Lower lobe of right lung (tissue), 2 donors: ENCODE measurements around the gene PRDM15. TPM values are rescaled to one million over a fixed set of nuclear protein-coding genes. Genes with fewer than 3 reads are reported as not detected.

Source experiments
- ATAC-seq, 2 donors: fragments of 200-7000 bp; cut with Tn5 transposase; one replicate each; pipeline ENCODE4 v1.9.1; 2020 to 2022; ENCODE audit warnings: mild to moderate bottlenecking in 2 of 2, moderate library complexity in 2 of 2
- DNase-seq: peaks from one replicate; pipeline ENCODE4 v3.0.0-alpha.2; 2020
- H3K27ac ChIP-seq: fragments of 200-600 bp; one replicate; pipeline ENCODE4 v1.8.0; 2022
- H3K27me3 ChIP-seq: fragments of 200-600 bp; one replicate; pipeline ENCODE4 v1.8.0; 2022; ENCODE audit warnings: low read depth
- H3K36me3 ChIP-seq: fragments of 200-600 bp; one replicate; pipeline ENCODE4 v1.8.0; 2022; ENCODE audit warnings: mild to moderate bottlenecking
- H3K4me1 ChIP-seq: fragments of 200-600 bp; one replicate; pipeline ENCODE4 v1.8.0; 2022
- H3K4me3 ChIP-seq: fragments of 200-600 bp; one replicate; pipeline ENCODE4 v1.8.0; 2022; ENCODE audit warnings: mild to moderate bottlenecking
- H3K9me3 ChIP-seq: fragments of 200-600 bp; one replicate; pipeline ENCODE4 v1.8.0; 2022
- intact Hi-C: fragments of 100-400 bp; cut with DNase I; formaldehyde crosslinking; loops from one replicate; pipeline ENCODE4 v1.11.0; 2022
- total RNA-seq: library from RNA; stranded (reverse); fragmentation: NEBNext Ultra II Directional; extraction: Animal tissue kit (Norgen Biotek cat#: 25700); gene quantifications from one replicate; pipeline ENCODE4 v1.2.1, GENCODE V29; 2021
- TF ChIP-seq, protein P1 (sequence below): fragments of 200-600 bp; IDR thresholded peaks from one replicate; pipeline ENCODE4 v1.8.0; 2022; ENCODE audit warnings: antibody characterized with exemption, mild to moderate bottlenecking
- donor health status: DM: no; HTN: yes; CAD: no; lungs with severe emphysema.

Gene PRDM15
- total RNA-seq, 1 donor from 2014 or later = 6.6 TPM

- intact Hi-C loops = no loop called here
- DNase-seq = no peak
- ATAC-seq = no peak
- Histone ChIP-seq H3K4me1 (no peaks in the 10 kb centered on the region), H3K27me3 (no peaks in the 10 kb centered on the region), H3K36me3 (peaks cover 13% of the 10 kb centered on the region), H3K9me3 (no peaks in the 10 kb centered on the region), H3K27ac (no peak overlapping the region), H3K4me3 (no peak overlapping the region)
- TF ChIP-seq, protein P1, sequence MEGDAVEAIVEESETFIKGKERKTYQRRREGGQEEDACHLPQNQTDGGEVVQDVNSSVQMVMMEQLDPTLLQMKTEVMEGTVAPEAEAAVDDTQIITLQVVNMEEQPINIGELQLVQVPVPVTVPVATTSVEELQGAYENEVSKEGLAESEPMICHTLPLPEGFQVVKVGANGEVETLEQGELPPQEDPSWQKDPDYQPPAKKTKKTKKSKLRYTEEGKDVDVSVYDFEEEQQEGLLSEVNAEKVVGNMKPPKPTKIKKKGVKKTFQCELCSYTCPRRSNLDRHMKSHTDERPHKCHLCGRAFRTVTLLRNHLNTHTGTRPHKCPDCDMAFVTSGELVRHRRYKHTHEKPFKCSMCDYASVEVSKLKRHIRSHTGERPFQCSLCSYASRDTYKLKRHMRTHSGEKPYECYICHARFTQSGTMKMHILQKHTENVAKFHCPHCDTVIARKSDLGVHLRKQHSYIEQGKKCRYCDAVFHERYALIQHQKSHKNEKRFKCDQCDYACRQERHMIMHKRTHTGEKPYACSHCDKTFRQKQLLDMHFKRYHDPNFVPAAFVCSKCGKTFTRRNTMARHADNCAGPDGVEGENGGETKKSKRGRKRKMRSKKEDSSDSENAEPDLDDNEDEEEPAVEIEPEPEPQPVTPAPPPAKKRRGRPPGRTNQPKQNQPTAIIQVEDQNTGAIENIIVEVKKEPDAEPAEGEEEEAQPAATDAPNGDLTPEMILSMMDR = no peak
Measured at GRCh38 chr21:41863439-41863740, 15.8 kb downstream of the PRDM15 start.

DNA sequence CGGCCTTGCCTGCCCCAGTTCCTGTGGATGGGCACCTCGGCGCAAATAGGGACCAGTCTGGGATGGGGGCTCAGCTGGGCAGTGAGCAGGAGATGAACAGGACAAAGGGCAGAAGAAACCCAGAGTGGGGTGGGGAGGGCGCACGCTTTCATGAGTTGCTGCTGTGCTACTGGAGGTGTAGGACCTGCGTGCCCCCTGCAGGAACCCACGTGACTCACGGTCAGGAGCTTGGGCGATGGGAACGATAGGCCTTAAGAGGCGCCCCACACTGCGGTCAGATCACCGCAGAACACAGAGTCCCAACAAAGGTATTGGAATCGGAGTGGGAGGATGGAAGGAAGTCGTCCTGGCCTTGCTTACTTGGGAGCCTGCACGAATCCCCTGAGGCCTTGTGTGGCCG is 17.2 kb downstream of the PRDM15 start:
- Histone ChIP-seq H3K36me3 (peaks cover 23% of the 10 kb centered on the region), H3K27ac (no peak overlapping the region), H3K27me3 (no peaks in the 10 kb centered on the region), H3K9me3 (no peaks in the 10 kb centered on the region), H3K4me1 (no peaks in the 10 kb centered on the region), H3K4me3 (no peak overlapping the region)
- DNase-seq = no peak
- TF ChIP-seq, protein P1 = no peak
- intact Hi-C loops = no loop called here
- ATAC-seq = no peak

- intact Hi-C loops = no loop called here
Measured at GRCh38 chr21:41861255-41861654, 17.9 kb downstream of the PRDM15 start.

DNA sequence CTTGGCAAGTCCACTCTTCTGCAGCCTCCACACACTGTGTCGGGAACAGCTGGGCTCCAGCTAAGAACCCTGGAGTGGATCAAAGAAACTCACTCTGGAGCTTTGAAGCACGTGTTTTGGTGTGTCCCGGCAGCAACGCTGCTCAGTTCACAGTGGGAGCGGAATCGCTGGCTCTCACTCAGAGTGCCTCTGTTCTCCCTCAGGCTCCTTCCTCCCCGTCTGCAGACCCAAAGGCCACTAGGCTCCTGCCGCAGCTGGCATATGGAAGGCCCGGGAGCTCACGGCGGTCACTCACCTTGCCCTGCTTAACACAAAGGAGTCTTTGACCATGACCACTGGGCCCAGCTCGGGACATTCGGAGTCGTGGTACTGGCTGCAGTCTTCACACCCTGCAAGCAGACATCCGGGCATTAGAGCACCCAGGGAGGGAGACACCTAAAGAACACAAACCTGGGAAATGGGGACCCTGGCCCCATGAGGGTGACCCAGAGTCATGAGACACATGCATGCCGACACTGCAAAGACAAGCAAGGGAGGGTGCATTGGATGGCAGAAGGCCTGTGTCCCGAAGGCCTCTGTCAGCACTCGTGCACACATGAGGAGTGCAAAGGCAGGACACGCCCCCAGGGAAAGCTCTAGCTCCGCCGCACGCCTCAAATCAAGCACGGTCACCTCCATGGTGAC is 19.7 kb downstream of the PRDM15 start:
- Histone ChIP-seq H3K4me1 (no peaks in the 10 kb centered on the region), H3K27ac (no peak overlapping the region), H3K4me3 (no peak overlapping the region), H3K36me3 (peaks cover 43% of the 10 kb centered on the region), H3K27me3 (no peaks in the 10 kb centered on the region), H3K9me3 (no peaks in the 10 kb centered on the region)
- DNase-seq (no peak), ATAC-seq (no peak)
- intact Hi-C loops = no loop called here
- TF ChIP-seq, protein P1 = no peak

More at GRCh38 chr21:41861255-41861654, 17.9 kb downstream of the PRDM15 start:
- H3K4me1 ChIP-seq = no peaks in the 10 kb centered on the region
- H3K36me3 ChIP-seq = peaks cover 30% of the 10 kb centered on the region
- DNase-seq (no peak), ATAC-seq (no peak)
- no peak overlapping the region for H3K4me3 ChIP-seq
- H3K27me3 ChIP-seq = no peaks in the 10 kb centered on the region
- TF ChIP-seq, protein P1 = no peak
- no peak overlapping the region for H3K27ac ChIP-seq
- H3K9me3 ChIP-seq = no peaks in the 10 kb centered on the region

DNA sequence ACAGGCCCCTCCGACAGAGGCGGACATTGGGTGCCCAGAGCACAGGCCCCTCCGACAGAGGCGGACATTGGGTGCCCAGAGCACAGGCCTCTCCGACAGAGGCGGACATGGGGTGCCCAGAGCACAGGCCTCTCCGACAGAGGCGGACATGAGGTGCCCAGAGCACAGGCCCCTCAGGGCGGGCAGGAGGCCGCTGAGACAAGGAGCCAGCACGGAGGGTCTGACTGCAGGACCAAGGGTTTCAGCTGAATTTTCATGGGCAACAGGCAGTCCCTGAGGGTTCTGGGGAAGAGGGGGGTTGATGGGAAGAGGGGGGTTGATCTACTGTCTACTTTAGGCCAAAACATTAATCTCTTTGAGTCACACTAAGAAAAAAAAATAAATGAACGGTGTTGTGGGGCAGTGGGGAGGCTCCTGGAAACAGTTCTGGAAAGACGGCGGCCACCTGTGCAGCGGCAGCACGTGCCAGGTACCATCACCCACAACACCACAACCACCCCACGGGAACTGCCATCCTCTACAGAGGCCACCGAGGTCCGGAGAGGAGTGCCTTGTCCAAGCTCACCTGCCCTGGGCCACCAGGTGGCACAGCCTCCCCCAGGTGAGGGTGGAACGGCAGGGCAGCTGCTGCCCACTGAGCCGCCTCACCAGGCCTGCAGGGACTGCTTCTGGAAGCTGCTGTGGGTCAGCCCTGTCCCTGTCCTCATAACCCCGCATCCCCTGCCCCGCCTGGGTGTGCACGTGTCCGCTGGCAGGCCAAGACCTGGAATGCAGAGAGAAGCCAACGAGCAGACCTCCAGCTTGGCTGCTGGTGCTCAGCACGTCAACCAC is 20.5 kb downstream of the PRDM15 start:
- no peak overlapping the region for H3K27ac ChIP-seq
- peaks cover 50% of the 10 kb centered on the region for H3K36me3 ChIP-seq
- H3K9me3 ChIP-seq = no peaks in the 10 kb centered on the region
- H3K4me3 ChIP-seq = no peak overlapping the region
- intact Hi-C loops = no loop called here
- no peak for DNase-seq
- H3K4me1 ChIP-seq = no peaks in the 10 kb centered on the region
- TF ChIP-seq, protein P1 = no peak
- ATAC-seq = no peak
- H3K27me3 ChIP-seq = no peaks in the 10 kb centered on the region
